Fibroblast of skin of right biceps (primary cell): ENCODE results near the gene GHRH.
A peak's percentile ranks its signal among the peaks of the same experiment; 100 is the strongest.

Experiments used
- DNase-seq: peaks from one replicate; pipeline ENCODE4 v3.0.0-alpha.2; 2013

The GHRH gene

GRCh38 chr20:37290158-37290810, 28.7 kb upstream of the GHRH start:
- no peak for DNase-seq

GRCh38 chr20:37288091-37288490, 26.5 kb upstream of the GHRH start:
- DNase-seq: no peak

GRCh38 chr20:37285664-37286374, 24.2 kb upstream of the GHRH start:
- no peak for DNase-seq

GRCh38 chr20:37284691-37285161, 23.1 kb upstream of the GHRH start:
- no peak for DNase-seq

GRCh38 chr20:37283530-37284195, 22.0 kb upstream of the GHRH start:
- no peak for DNase-seq

- peak; percentile 77 for DNase-seq
Measured at GRCh38 chr20:37282556-37282955, 20.9 kb upstream of the GHRH start.

- no peak for DNase-seq
Measured at GRCh38 chr20:37280403-37280802, 18.8 kb upstream of the GHRH start.

- no peak for DNase-seq
Measured at GRCh38 chr20:37279820-37280219, 18.2 kb upstream of the GHRH start.

- DNase-seq: peak; percentile 54
Measured at GRCh38 chr20:37278966-37279590, 17.5 kb upstream of the GHRH start.

- no peak for DNase-seq
Measured at GRCh38 chr20:37277253-37277593, 15.6 kb upstream of the GHRH start.

- peak; percentile 74 for DNase-seq
Measured at GRCh38 chr20:37276494-37277252, 15.1 kb upstream of the GHRH start.

- DNase-seq: no peak
Measured at GRCh38 chr20:37274851-37275524, 13.4 kb upstream of the GHRH start.

GRCh38 chr20:37273988-37274387, 12.4 kb upstream of the GHRH start:
- no peak for DNase-seq

- no peak for DNase-seq
Measured at GRCh38 chr20:37271421-37271768, 9.8 kb upstream of the GHRH start.

GRCh38 chr20:37270576-37271420, 9.2 kb upstream of the GHRH start:
- DNase-seq: peak; percentile 46

- DNase-seq: no peak
Measured at GRCh38 chr20:37267667-37268313, 6.2 kb upstream of the GHRH start.

- DNase-seq: no peak
Measured at GRCh38 chr20:37266940-37267666, 5.5 kb upstream of the GHRH start.

GRCh38 chr20:37265152-37265551, 3.5 kb upstream of the GHRH start:
- no peak for DNase-seq

GRCh38 chr20:37263686-37264085, 2.1 kb upstream of the GHRH start:
- no peak for DNase-seq

GRCh38 chr20:37262505-37262904, 891 bp upstream of the GHRH start:
- no peak for DNase-seq
